Stomach (tissue), 4 donors: ENCODE measurements around the gene IL12B.

Experiments
- CTCF ChIP-seq, 7 experiments: fragments of 450-650 bp in 4 of 7; fragments of 200-600 bp in 3 of 7; sonication (generic) in 3 of 7; IDR thresholded peaks; one replicate each; pipeline ENCODE4 v1.5.1; 2016 to 2019; ENCODE audit warnings: antibody characterized with exemption in 7 of 7, control low read depth in 2 of 7, mild to moderate bottlenecking in 1 of 7
- POLR2A ChIP-seq, 4 donors: fragments of 450-650 bp; IDR thresholded peaks; one replicate each; pipeline ENCODE4 v1.6.1; 2016; ENCODE audit warnings: antibody characterized with exemption in 4 of 4, control low read depth in 2 of 4, mild to moderate bottlenecking in 1 of 4, moderate library complexity in 1 of 4
- POLR2AphosphoS5 ChIP-seq, 3 donors: sonication (generic); formaldehyde crosslinking; IDR thresholded peaks; one replicate each; pipeline ENCODE4 v1.6.1; 2016; ENCODE audit warnings: antibody characterized with exemption in 3 of 3

- TF ChIP-seq CTCF (IDR thresholded peaks at IDR 0.05) = no peak
- TF ChIP-seq POLR2AphosphoS5 (IDR thresholded peaks at IDR 0.05) = no peak
- TF ChIP-seq POLR2A (IDR thresholded peaks at IDR 0.05) = no peak
These were observed 17.1 kb downstream of the IL12B start for GRCh38 chr5:159313197-159313596.
